Stimulated activated CD4-positive, alpha-beta T cell treated with anti-CD3 and anti-CD28 coated beads, Interleukin-1b, Interleukin-23, amount 100 ng/mL, for 1 hour (primary cell): ENCODE data around the gene GSTM2.

Experiments
- DNase-seq, 2 donors: peaks; one replicate each; pipeline ENCODE4 v3.0.0-alpha.2; 2020; ENCODE audit warnings: low read depth in 2 of 2

The GSTM2 gene

GRCh38 chr1:109629372-109630030 is 38.4 kb upstream of the GSTM2 start:
- no peak for DNase-seq

DNA sequence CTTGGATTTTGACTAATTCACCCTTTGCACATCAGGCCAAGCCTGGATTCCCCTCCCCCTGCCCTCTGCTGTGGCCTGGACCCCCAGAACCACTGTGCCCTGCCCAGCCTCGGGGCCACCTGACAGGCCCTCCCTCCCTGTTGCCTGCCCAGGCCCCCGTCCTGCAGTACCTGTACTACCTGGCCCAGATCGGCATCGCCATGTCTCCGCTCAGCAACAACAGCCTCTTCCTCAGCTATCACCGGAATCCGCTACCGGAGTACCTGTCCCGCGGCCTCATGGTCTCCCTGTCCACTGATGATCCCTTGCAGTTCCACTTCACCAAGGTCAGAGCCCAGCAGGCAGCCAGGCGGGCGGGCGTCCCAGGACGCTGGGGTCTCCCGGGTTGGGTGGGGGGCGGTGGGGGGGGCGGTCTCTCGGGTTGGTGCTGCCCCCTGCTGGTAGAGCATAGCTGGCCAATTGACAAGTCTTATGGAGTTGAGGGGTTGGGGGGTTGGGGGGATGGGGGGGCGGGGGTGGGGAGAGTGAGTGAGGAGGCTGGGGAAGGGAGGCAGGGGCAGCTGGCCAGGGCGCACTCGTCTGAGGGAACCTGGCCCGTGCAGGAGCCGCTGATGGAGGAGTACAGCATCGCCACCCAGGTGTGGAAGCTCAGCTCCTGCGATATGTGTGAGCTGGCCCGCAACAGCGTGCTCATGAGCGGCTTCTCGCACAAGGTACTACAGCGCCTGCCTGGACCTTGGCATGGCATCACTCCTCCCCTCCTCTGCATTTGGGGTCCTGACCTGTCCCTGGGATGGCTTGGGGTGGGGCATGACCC is 37.6 kb upstream of the GSTM2 start:
- peak in 1 of 2 donors; percentile 23 for DNase-seq

- DNase-seq = no peak
These were observed 36.9 kb upstream of the GSTM2 start for GRCh38 chr1:109630898-109631512.

DNA sequence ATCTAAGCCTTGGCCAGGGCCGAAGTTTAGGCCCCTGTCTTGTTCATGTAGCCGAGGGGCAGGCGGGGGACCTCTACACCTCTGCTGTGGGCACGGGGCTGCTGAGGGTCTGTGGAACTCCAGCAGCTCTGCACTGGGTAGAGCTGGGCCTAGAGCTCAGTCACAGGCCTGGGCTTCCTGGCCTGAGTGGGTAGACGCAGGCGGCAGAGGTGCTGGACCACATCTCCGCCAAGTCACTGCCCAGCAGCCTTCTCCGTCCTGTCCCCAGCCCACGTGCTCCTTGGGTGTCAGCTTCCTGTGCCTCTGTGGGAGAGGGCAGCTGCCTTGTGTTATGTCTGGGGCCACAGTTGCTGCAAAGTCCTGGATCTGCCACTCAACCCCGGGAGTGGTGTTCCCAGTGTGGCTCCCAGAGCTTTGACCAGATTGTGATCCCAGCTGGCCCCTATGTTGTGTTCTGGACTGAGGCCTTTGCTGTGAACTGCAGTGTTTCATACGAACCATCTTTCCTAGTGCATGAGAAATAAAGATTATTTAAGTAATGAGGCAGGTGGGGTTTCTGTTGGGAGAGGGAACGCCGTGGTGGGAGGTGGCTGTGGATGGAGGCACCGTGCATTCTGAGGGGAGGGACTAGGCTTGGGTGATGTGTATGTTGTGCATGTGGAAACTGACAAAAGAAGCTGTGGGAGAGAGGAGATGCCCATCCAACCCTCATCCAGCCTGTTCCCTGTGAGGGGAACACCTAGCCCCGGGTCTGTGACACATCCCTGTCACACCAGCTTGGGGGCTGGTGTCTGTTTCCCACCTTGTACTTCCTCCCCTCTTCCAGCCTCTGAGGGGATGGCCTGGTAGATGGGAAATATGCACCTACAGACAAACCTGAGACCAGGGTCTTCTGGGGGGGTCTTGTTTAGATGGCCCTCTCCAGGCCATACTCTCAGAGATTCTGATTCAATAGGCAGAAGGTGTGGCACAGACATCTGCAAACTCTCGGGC is 36.0 kb upstream of the GSTM2 start:
- DNase-seq = no peak

- no peak for DNase-seq
These were observed 35.0 kb upstream of the GSTM2 start for GRCh38 chr1:109632671-109633346.

- DNase-seq = no peak
These were observed 33.6 kb upstream of the GSTM2 start for GRCh38 chr1:109634292-109634691.

DNA sequence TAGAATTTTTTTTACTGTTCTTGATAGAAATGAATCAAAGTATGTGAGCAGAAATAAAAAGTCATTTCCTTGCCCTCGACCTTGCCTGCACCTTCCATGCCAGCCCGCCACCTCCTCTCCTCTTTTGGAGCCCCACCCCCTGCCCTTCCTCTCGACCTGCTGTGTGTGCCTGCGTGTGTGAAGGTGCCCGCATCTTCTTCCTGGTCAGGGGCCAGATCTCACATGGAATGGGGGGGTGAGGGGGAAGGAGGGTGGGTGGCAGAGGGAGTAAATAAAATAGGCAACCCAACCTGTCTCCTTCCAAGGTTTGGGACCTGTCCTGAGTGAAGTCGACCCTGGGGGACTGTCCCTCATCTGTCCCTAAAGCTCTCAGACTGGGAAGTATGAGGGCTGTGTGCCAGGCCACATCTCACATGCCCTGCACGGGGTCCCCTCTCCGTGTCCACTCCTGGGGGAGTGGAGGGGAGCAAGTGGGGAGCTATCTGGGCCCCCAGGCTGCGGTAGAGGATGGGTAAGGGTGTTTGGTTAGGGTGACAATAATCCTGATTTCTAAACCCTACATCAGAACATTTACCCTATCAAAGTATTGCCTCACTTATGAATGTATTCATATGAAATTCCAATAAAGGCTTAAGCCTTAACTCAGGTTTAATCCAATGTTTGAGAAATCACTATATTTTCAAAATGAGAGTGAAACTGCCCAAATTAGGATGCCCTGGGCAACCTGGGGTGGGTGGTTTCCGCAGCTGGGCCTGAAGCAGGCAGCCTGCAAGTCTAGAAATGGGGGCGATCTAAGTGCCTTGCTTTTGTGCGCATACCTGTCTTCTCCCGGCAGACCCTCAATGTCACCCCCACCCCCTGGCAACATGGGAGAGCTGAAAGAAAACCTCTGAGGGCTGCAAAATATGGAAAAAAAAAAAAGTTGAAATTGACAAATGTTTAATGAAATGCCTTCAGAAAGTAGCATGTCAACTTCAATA is 32.8 kb upstream of the GSTM2 start:
- no peak for DNase-seq

DNA sequence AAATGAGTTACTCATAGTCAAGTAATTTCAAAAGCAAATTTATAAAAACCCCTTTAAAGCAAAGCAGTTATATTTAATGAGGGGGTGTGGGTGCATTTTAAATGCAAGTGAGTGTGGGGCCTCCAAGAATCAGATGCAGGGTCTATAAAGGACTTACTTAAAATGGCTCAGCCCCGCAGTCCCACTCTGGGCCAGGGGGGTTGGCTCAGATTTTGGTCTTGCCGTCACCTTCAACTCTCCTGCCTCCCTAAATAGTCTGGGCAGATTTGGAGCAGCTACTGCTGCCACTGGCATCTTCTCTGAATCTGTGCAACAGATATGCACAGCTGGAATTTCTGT is 32.0 kb upstream of the GSTM2 start:
- no peak for DNase-seq

- no peak for DNase-seq
These were observed 31.5 kb upstream of the GSTM2 start for GRCh38 chr1:109636201-109636952.

- DNase-seq = no peak
These were observed 30.4 kb upstream of the GSTM2 start for GRCh38 chr1:109637446-109637845.

DNA sequence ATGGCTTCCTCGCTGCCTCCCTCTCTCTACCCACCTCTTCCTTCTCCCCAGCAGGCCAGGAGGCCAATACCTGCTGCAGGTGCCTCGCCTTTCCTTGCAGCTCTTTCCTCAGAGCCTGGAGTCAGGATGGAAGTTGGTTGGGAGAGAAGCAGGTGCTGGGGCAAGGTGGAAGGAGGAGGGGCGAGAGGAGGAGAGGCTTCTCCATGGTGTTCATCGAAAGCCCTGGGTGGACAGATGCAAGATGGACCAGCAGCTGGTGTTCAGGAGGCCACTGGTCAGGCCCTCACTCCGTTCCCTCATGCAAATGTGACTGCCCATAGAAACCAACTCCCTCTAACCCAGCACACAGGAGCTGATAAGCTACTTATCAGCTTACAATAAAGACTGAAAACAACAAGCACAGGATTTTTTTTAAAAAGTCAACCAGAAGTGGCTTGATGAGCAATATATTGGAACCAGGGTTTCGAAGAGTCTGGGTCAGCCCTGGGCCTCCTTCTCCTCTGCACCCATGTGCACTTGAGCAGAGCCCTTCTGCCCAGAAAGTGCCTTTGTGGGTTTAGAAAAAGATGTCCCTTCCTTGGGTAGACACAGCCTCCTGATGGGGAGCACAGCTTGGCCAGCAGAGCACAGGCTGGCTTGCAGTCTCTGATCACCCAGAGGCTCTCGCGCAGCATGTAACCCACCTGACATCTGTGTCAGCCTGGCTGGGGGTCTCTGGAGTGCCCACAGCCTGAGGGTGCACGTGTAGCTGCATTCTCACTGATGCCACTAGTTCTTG is 28.6 kb upstream of the GSTM2 start:
- no peak for DNase-seq

DNA sequence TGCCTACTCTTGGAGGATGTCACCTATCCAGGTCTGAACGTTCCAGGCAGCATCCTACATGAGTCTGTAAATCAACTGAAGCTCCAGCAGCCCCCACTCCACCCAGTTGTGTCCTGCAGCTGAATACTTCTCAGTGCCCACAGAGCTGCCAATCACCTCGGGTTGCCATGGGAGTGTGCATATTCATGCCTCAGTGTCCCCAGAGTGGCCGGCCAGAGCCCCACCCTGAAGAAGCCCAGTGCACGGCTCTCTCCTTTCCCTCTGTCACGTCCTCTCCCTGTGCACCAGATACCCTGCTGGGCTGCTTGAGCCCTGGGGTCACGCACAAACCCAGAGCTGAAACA is 28.0 kb upstream of the GSTM2 start:
- DNase-seq = no peak

GRCh38 chr1:109640285-109640865 is 27.5 kb upstream of the GSTM2 start:
- DNase-seq = peak; percentile 70 to 94

DNA sequence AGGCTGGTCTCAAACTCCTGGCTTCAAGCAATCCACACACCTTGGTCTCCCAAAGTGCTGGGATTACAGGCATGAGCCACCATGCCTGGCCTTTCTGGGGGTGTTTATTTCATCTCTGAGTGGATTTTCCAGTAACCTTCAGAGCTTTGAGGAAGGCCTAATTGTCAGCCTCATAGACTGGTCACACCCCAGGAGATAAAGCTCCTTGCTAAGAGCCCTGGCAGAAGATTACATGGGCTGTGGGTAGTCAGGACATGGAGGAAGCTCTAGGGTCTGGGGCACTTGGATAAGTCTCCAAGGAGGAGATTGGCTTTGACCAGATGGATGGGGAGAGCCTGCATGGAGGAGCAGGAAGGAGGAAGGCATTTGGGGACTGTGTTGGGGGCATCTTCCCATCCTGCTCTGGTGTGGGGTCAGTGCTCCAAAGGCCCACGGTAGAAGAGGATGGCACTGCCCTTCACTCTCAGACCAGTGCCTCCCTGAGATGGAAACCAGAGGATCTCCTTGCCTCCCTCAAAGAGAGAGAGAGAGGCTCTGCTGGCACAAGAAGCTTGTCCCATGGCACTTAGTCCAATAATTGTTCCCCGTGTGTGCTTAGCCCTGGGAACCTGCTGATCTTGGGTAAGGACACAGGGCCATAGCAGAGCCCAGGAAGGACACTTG is 26.6 kb upstream of the GSTM2 start:
- no peak for DNase-seq

- DNase-seq = no peak
These were observed 26.0 kb upstream of the GSTM2 start for GRCh38 chr1:109641861-109642260.

GRCh38 chr1:109642626-109643025 is 25.2 kb upstream of the GSTM2 start:
- DNase-seq = no peak

DNA sequence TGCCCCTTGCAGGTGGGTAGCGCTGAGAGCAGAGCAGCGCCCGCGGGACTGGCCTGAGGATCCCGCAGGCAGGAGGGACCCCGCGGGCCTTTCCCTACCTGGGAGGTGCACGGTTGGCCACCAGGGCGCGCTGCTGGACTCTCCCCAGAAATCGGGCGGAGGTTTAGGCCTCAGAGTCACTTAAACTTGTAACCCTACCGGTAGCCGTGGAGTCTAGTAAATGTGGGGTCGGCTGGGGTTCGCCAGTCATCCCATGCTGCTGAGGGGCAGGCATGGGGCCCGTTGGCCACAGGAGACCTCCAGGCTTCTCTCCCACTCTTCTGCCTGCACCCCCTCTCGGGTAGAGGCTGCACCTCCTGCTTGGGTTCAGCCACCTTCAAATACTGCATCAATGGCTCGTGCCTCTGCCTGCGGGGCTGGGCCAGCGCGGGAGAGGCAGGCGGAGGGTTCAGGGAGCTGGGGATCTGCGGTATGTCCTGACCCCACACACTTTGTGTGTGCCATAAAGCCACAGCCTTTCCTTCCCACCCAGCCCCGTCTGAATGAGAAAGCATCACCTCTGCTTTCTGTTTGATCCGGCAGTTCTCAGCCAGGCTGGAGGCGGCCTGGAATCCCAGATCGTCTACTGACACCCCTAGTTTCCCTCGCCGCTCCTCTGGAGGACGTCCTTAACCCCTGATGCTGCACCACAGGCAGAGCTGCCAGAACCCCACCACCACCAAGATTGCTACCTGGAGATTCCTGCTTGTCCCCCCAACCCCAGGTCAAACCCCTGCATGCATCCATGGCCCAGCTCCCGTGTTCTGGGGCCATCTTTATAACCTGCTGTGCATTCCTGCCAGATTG is 24.2 kb upstream of the GSTM2 start:
- DNase-seq = peak; percentile 71 to 80
